ENCODE results near the gene ZNF219. TPM values are rescaled to one million over a fixed set of nuclear protein-coding genes. Genes with fewer than 3 reads are reported as not detected.
A peak's percentile ranks its signal among the peaks of the same experiment; 100 is the strongest.

ZNF219 gene
- total and polyA plus RNA-seq, 2 of the 13 experiments (the other 11 are each of a cell fraction or from before 2014, with no cell fraction given) = 34.5 to 36.6 TPM

DNA sequence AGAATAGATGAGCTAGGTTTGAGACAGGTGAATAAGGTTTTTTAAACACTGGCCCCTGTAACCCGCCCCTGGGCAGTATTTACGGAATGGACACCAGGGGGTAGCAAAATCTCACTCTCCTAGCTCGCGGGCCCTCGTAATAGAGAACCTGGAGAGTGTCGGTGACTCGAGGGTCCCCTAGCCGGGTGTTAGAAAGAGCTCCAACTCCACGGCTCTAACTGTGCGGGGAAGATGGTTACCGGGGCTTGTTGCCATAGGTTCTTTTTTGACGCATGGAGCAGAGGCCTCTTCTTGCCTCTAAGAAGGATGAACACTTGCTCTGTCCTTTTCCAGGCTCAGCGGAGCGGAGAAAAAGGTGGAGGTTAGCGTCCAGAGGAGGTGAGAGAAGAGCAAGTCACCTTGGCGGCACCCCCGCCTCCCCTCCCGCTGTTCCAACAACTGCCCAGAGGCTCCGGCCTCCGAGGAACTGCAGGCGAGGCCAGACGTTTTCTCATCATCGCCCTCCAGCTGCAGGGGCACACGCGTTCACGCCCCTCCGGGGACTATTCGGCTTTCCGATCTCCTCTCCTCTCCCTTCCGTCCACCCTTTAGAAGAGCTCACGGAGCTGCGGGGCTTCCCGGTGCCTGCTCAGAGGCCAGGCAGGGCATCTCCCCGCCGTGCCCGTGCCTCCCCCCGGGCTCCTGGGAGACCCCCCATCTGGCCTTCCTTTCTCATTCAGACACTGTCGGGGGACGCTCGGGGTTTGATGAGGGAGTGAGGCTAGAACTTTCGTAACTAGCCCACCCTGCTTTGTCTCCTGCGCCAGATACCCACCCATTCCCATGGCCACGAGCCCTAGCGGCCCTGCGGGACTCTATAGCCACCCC is 29.7 kb downstream of the ZNF219 start (continued):
- TF ChIP-seq ZNF556 (CRISPR knock-in tag; IDR thresholded peaks at IDR 0.05; ENCODE audit: borderline replicate concordance) (no peak), PTBP1 (IDR thresholded peaks at IDR 0.05; ENCODE audit: low read depth, low read length, poor library complexity, severe bottlenecking) (no peak), CREBL2 (CRISPR knock-in tag; IDR thresholded peaks at IDR 0.05; ENCODE audit: borderline replicate concordance) (no peak), KLF15 (CRISPR knock-in tag; IDR thresholded peaks at IDR 0.05; ENCODE audit: borderline replicate concordance) (no peak), MTF2 (CRISPR knock-in tag; IDR thresholded peaks at IDR 0.05; ENCODE audit: borderline replicate concordance) (no peak), MAZ (IDR thresholded peaks at IDR 0.05; ENCODE audit: borderline replicate concordance, low read depth, low read length) (no peak; the same call in 1 of the 2 replicates), MAZ (CRISPR knock-in tag; IDR thresholded peaks at IDR 0.05; ENCODE audit: low read depth) (peak; percentile 57), FOXC1 (CRISPR knock-in tag; IDR thresholded peaks at IDR 0.05; ENCODE audit: borderline replicate concordance) (no peak; the same call in 1 of the 2 replicates)
- TF ChIP-seq, protein P1, sequence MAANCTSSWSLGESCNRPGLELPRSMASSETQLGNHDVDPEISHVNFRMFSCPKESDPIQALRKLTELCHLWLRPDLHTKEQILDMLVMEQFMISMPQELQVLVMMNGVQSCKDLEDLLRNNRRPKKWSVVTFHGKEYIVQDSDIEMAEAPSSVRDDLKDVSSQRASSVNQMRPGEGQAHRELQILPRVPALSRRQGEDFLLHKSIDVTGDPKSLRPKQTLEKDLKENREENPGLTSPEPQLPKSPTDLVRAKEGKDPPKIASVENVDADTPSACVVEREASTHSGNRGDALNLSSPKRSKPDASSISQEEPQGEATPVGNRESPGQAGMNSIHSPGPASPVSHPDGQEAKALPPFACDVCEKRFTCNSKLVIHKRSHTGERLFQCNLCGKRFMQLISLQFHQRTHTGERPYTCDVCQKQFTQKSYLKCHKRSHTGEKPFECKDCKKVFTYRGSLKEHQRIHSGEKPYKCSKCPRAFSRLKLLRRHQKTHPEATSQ (CRISPR knock-in tag; IDR thresholded peaks at IDR 0.05; ENCODE audit: borderline replicate concordance) = 0 out of 2 replicates have a peak, but pooled peaks have one; percentile 49
- TF ChIP-seq, protein P2, sequence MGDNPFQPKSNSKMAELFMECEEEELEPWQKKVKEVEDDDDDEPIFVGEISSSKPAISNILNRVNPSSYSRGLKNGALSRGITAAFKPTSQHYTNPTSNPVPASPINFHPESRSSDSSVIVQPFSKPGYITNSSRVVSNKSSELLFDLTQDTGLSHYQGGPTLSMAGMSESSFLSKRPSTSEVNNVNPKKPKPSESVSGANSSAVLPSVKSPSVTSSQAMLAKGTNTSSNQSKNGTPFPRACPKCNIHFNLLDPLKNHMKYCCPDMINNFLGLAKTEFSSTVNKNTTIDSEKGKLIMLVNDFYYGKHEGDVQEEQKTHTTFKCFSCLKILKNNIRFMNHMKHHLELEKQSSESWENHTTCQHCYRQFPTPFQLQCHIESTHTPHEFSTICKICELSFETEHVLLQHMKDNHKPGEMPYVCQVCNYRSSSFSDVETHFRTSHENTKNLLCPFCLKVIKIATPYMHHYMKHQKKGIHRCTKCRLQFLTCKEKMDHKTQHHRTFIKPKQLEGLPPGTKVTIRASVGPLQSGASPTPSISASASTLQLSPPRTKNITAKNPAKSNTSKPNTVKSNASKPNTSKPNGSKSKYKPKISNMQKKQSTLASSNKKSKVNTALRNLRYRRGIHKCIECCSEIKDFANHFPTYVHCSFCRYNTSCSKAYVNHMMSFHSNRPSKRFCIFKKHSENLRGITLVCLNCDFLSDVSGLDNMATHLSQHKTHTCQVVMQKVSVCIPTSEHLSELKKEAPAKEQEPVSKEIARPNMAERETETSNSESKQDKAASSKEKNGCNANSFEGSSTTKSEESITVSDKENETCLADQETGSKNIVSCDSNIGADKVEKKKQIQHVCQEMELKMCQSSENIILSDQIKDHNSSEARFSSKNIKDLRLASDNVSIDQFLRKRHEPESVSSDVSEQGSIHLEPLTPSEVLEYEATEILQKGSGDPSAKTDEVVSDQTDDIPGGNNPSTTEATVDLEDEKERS (CRISPR knock-in tag; IDR thresholded peaks at IDR 0.05) = no peak; the same call in 1 of the 2 replicates
- TF ChIP-seq, protein P3, sequence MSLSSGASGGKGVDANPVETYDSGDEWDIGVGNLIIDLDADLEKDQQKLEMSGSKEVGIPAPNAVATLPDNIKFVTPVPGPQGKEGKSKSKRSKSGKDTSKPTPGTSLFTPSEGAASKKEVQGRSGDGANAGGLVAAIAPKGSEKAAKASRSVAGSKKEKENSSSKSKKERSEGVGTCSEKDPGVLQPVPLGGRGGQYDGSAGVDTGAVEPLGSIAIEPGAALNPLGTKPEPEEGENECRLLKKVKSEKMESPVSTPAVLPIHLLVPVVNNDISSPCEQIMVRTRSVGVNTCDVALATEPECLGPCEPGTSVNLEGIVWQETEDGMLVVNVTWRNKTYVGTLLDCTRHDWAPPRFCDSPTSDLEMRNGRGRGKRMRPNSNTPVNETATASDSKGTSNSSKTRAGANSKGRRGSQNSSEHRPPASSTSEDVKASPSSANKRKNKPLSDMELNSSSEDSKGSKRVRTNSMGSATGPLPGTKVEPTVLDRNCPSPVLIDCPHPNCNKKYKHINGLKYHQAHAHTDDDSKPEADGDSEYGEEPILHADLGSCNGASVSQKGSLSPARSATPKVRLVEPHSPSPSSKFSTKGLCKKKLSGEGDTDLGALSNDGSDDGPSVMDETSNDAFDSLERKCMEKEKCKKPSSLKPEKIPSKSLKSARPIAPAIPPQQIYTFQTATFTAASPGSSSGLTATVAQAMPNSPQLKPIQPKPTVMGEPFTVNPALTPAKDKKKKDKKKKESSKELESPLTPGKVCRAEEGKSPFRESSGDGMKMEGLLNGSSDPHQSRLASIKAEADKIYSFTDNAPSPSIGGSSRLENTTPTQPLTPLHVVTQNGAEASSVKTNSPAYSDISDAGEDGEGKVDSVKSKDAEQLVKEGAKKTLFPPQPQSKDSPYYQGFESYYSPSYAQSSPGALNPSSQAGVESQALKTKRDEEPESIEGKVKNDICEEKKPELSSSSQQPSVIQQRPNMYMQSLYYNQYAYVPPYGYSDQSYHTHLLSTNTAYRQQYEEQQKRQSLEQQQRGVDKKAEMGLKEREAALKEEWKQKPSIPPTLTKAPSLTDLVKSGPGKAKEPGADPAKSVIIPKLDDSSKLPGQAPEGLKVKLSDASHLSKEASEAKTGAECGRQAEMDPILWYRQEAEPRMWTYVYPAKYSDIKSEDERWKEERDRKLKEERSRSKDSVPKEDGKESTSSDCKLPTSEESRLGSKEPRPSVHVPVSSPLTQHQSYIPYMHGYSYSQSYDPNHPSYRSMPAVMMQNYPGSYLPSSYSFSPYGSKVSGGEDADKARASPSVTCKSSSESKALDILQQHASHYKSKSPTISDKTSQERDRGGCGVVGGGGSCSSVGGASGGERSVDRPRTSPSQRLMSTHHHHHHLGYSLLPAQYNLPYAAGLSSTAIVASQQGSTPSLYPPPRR (CRISPR knock-in tag; IDR thresholded peaks at IDR 0.05; ENCODE audit: borderline replicate concordance) = peak; percentile 48; the same call in 1 of the 2 replicates
- TF ChIP-seq, protein P4, sequence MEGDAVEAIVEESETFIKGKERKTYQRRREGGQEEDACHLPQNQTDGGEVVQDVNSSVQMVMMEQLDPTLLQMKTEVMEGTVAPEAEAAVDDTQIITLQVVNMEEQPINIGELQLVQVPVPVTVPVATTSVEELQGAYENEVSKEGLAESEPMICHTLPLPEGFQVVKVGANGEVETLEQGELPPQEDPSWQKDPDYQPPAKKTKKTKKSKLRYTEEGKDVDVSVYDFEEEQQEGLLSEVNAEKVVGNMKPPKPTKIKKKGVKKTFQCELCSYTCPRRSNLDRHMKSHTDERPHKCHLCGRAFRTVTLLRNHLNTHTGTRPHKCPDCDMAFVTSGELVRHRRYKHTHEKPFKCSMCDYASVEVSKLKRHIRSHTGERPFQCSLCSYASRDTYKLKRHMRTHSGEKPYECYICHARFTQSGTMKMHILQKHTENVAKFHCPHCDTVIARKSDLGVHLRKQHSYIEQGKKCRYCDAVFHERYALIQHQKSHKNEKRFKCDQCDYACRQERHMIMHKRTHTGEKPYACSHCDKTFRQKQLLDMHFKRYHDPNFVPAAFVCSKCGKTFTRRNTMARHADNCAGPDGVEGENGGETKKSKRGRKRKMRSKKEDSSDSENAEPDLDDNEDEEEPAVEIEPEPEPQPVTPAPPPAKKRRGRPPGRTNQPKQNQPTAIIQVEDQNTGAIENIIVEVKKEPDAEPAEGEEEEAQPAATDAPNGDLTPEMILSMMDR (CRISPR knock-in tag; IDR thresholded peaks at IDR 0.05) = peak; percentile 88
- TF ChIP-seq, protein P5, sequence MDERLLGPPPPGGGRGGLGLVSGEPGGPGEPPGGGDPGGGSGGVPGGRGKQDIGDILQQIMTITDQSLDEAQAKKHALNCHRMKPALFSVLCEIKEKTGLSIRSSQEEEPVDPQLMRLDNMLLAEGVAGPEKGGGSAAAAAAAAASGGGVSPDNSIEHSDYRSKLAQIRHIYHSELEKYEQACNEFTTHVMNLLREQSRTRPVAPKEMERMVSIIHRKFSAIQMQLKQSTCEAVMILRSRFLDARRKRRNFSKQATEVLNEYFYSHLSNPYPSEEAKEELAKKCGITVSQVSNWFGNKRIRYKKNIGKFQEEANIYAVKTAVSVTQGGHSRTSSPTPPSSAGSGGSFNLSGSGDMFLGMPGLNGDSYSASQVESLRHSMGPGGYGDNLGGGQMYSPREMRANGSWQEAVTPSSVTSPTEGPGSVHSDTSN (CRISPR knock-in tag; IDR thresholded peaks at IDR 0.05) = no peak

Data from HepG2 (cell line).